HG03095 (cell line): ENCODE results near the gene WRAP73.

Experiments
- ATAC-seq: cut with Tn5 transposase; IDR thresholded peaks from one replicate; pipeline ENCODE4 v1.9.1; 2021; ENCODE audit warnings: moderate library complexity; ENCODE audit not compliant: unreplicated experiment

WRAP73 gene

GRCh38 chr1:3581296-3582036 is 68.4 kb downstream of the WRAP73 start:
- no peak for ATAC-seq
